OCI-LY3 (cell line): Measurements from ENCODE around the gene ALDH1A3.

Source experiments
- H2AFZ ChIP-seq: fragments of 200-600, 300-600 bp; shearing (Covaris generic); 2 replicates; pipeline ENCODE4 v1.6.0; 2014; ENCODE audit warnings: antibody characterized with exemption, low read depth, low read length
- H3K27ac ChIP-seq: fragments of 200-600, 300-600 bp; sonication (generic); 2 replicates; pipeline ENCODE4 v1.5.1; 2014; ENCODE audit warnings: mild to moderate bottlenecking, low read length, moderate library complexity, mixed read lengths
- H3K27me3 ChIP-seq: fragments of 200-600, 300-600 bp; sonication (generic); 2 replicates; pipeline ENCODE4 v1.6.1; 2014; ENCODE audit warnings: low read depth, low read length, mixed read lengths
- H3K36me3 ChIP-seq: fragments of 200-600, 300-600 bp; sonication (generic); replicated peaks from 2 replicates; pipeline ENCODE3; 2014; ENCODE audit warnings: low read depth, low read length, mixed read lengths
- H3K4me1 ChIP-seq: fragments of 300-600, 200-600 bp; sonication (generic); 2 replicates; pipeline ENCODE4 v1.6.1; 2014; ENCODE audit warnings: low read length, mixed read lengths
- H3K4me2 ChIP-seq: fragments of 200-600, 300-600 bp; sonication (generic); 2 replicates; pipeline ENCODE4 v1.6.1; 2014; ENCODE audit warnings: low read length, mixed read lengths
- H3K4me3 ChIP-seq: fragments of 300-600, 200-600 bp; sonication (generic); 2 replicates; pipeline ENCODE4 v1.5.1; 2014; ENCODE audit warnings: antibody characterized with exemption, mild to moderate bottlenecking, low read length, moderate library complexity
- H3K79me2 ChIP-seq: fragments of 300-600, 200-600 bp; shearing (Covaris generic); 2 replicates; pipeline ENCODE4 v1.6.1; 2014; ENCODE audit warnings: mild to moderate bottlenecking, low read length, mixed read lengths
- H3K9ac ChIP-seq: fragments of 300-600, 200-600 bp; shearing (Covaris generic); 2 replicates; pipeline ENCODE4 v1.6.0; 2014; ENCODE audit warnings: mild to moderate bottlenecking, low read length, moderate library complexity
- H3K9me3 ChIP-seq: fragments of 200-600, 300-600 bp; shearing (Covaris generic); 2 replicates; pipeline ENCODE4 v1.6.1; 2014; ENCODE audit warnings: low read length, mixed read lengths; ENCODE audit not compliant: insufficient read depth
- H4K20me1 ChIP-seq: fragments of 200-600, 300-600 bp; sonication (generic); 2 replicates; pipeline ENCODE4 v1.6.1; 2016; ENCODE audit warnings: low read length, mixed read lengths; ENCODE audit not compliant: insufficient read depth
- EZH2phosphoT487 ChIP-seq: fragments of 200-600 bp; shearing (Covaris generic); IDR thresholded peaks from 2 replicates; pipeline ENCODE4 v1.6.1; 2018; ENCODE audit warnings: antibody characterized with exemption, mixed run types, low read depth
- TF ChIP-seq, protein P1 (sequence below): fragments of 200-600, 300-600 bp; sonication (generic); IDR thresholded peaks from 2 replicates; pipeline ENCODE4 v1.5.1; 2014; ENCODE audit warnings: antibody characterized with exemption, low read length, low read depth

ALDH1A3 gene

GRCh38 chr15:100918034-100918689, 38.5 kb downstream of the ALDH1A3 start:
- H2AFZ ChIP-seq = peak overlapping the region; percentile 94
- peak overlapping the region; percentile 78 for H3K27ac ChIP-seq

DNA sequence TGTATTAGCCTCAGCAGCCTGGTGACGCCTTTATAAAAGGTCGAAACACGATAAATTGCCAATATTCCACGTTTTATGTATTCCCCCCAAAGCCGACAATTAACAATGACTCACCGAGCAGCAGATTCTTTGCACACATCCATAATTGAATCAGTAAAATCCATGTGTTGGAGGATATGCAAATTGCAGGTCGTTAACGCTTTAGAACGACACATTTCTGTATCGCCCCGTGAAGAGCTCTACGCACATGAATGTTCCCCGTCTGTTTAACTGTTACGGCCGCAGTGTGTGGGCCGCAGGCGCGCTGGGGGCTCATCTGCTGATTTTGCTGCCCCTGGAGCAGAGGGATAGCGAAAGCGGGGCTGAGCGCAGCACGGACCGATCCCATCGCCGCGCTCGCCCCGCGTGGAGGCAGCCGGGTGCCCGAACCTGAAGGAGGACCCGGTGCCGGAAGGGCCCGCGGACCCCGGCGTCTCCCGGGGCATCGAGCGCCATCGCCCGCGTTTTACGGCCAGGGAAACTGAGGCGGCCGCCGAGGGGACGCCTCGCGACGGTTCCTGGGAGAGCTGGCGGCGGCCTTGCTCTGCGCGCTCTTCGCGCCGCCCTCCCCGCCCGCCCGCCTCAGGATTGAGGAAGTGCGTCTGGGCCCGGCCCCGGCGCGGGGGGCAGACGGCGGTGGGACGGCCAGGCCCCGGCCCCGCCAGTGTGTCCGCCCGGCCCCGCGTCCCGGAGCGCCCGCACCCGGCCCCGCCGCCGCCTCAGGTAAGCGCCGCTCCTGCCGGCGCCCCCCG, 39.3 kb downstream of the ALDH1A3 start, which contains the start of gene LRRK1:
TSS of gene LRRK1 (plus strand) at position 668 of the 791 bp plus-strand sequence. CDS start 5,276 bp downstream, outside the sequence.
- Histone ChIP-seq H2AFZ (peak within 1 kb of the TSS; percentile 94), H3K27me3 (no peaks in the 10 kb centered on the region), H3K36me3 (peaks cover 17% of the 10 kb centered on the region), H3K79me2 (peaks cover 45% of the 10 kb centered on the region), H3K4me1 (peaks cover 44% of the 10 kb centered on the region), H3K4me3 (peak within 1 kb of the TSS; percentile 95), H3K27ac (peak within 1 kb of the TSS; percentile 92), H3K9ac (peak within 1 kb of the TSS; percentile 95), H4K20me1 (peaks cover 11% of the 10 kb centered on the region), H3K4me2 (peak within 1 kb of the TSS; percentile 98), H3K9me3 (no peaks in the 10 kb centered on the region)
- TF ChIP-seq, protein P1, sequence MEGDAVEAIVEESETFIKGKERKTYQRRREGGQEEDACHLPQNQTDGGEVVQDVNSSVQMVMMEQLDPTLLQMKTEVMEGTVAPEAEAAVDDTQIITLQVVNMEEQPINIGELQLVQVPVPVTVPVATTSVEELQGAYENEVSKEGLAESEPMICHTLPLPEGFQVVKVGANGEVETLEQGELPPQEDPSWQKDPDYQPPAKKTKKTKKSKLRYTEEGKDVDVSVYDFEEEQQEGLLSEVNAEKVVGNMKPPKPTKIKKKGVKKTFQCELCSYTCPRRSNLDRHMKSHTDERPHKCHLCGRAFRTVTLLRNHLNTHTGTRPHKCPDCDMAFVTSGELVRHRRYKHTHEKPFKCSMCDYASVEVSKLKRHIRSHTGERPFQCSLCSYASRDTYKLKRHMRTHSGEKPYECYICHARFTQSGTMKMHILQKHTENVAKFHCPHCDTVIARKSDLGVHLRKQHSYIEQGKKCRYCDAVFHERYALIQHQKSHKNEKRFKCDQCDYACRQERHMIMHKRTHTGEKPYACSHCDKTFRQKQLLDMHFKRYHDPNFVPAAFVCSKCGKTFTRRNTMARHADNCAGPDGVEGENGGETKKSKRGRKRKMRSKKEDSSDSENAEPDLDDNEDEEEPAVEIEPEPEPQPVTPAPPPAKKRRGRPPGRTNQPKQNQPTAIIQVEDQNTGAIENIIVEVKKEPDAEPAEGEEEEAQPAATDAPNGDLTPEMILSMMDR = no peak
- no peak for TF ChIP-seq EZH2phosphoT487

More at GRCh38 chr15:100918034-100918689, 38.5 kb downstream of the ALDH1A3 start:
- Histone ChIP-seq H3K27me3 (no peaks in the 10 kb centered on the region), H4K20me1 (peaks cover 6% of the 10 kb centered on the region), H3K9ac (peak overlapping the region; percentile 90), H3K9me3 (no peaks in the 10 kb centered on the region), H3K4me2 (peak overlapping the region; percentile 95), H3K79me2 (peaks cover 37% of the 10 kb centered on the region), H3K4me3 (peak overlapping the region; percentile 95), H3K36me3 (peaks cover 12% of the 10 kb centered on the region), H3K4me1 (peaks cover 36% of the 10 kb centered on the region)
- TF ChIP-seq EZH2phosphoT487 = no peak
- TF ChIP-seq, protein P1 = peak; percentile 95

DNA sequence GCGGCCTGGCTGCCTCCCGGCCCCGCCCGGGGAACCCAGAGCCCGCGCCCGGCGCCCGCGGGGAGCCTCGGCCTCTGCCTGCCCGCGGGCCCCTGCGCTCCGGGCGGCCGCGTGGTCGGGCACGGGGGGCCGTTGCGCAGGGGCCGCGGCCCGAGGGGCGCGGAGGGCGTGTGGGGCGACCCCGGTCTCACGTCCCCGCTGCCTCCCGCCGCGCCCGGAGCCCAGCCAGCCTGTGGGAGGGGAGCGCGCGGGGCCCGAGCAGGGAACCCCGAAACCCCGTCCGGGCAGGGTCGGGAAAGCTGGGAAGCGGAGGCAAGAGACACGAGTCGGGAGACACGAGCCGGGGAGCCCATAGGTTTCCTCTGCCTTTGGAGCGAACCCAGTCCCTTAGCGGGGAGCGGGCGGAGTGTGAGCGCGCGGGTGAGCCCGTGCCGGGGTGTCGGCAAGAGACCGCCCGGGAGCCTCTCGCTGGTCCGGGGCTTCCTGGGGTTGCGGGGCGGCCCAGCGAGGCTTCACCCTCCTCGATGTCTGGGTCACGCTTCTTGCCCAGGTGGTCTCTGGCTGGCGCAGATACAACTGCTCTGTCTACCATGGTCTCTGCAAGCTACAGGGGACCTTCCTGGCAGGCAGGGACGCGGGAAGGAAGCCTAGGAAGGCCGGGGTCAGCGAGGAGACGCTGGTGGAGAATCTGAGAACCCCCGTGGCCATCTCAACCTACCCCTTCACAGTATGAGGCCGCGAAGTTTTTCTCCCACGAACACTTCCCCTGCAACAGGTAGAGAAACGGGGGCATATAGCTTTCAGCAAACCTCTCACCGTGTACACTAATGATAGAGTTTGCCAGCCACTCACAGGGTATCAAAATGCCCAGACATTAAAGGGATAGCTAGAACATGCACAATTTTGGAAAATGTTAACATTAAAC, 40.1 kb downstream of the ALDH1A3 start:
- Histone ChIP-seq H3K4me2 (peak overlapping the region; percentile 98), H4K20me1 (peaks cover 18% of the 10 kb centered on the region), H3K27me3 (no peaks in the 10 kb centered on the region), H3K36me3 (peaks cover 25% of the 10 kb centered on the region), H3K27ac (peak overlapping the region; percentile 92), H2AFZ (no peak overlapping the region), H3K4me1 (peaks cover 41% of the 10 kb centered on the region), H3K79me2 (peaks cover 53% of the 10 kb centered on the region), H3K4me3 (peak overlapping the region; percentile 95), H3K9ac (peak overlapping the region; percentile 95), H3K9me3 (no peaks in the 10 kb centered on the region)
- TF ChIP-seq, protein P1 = no peak
- TF ChIP-seq EZH2phosphoT487 = no peak
